IPS-11a (cell line): ENCODE measurements around the gene STUB1.
A peak's percentile ranks its signal among the peaks of the same experiment; 100 is the strongest.

Source experiments
- H3K4me3 ChIP-seq: one replicate; pipeline ENCODE4 v1.5.1; 2013; ENCODE audit warnings: low read depth, low read length, control low read depth

Gene STUB1

DNA sequence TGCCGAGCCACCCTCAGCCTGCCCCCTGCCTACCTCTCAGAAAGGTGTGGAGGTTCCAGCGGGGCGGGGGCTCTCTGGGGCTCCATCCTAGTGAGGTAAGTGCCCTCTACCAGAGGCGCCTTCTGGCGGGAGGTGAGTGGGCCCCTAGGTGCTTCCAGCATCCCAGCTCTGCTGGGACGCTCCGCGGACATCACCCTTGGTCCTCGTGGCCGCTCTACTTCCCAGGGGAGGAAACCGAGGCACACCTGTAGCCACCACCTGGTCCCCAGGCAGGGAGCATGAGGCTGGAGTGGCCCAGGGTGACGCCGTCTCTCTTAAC lies 37.2 kb upstream of the STUB1 start:
- no peak overlapping the region for H3K4me3 ChIP-seq

GRCh38 chr16:644556-644955 lies 35.7 kb upstream of the STUB1 start:
- H3K4me3 ChIP-seq = no peak overlapping the region

- no peak overlapping the region for H3K4me3 ChIP-seq
Observed at GRCh38 chr16:645852-646678, 34.1 kb upstream of the STUB1 start.

DNA sequence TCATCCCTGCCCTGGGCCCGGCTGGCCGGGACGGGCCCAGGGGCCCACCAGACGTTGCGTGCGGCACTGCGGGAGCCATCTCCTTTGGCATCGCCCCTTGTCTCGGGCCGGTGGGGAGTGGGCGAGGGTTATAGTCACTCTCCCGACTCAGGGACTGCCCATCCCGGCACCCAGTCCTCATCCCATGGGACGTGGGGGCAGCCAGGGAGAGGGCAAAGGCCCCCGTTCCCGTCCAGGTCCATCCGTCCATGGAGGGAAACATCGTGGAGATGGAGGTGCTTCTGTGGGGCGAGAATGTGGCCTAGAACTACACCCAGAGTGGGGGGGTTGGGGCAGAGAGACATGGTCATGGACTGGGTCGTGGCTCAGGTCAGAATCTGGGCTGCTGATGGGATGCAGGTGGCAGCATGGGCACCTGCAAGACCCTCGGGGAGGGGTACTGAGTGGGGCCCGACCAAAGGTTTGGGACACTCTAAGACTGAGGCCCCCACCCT lies 33.5 kb upstream of the STUB1 start:
- H3K4me3 ChIP-seq = no peak overlapping the region

DNA sequence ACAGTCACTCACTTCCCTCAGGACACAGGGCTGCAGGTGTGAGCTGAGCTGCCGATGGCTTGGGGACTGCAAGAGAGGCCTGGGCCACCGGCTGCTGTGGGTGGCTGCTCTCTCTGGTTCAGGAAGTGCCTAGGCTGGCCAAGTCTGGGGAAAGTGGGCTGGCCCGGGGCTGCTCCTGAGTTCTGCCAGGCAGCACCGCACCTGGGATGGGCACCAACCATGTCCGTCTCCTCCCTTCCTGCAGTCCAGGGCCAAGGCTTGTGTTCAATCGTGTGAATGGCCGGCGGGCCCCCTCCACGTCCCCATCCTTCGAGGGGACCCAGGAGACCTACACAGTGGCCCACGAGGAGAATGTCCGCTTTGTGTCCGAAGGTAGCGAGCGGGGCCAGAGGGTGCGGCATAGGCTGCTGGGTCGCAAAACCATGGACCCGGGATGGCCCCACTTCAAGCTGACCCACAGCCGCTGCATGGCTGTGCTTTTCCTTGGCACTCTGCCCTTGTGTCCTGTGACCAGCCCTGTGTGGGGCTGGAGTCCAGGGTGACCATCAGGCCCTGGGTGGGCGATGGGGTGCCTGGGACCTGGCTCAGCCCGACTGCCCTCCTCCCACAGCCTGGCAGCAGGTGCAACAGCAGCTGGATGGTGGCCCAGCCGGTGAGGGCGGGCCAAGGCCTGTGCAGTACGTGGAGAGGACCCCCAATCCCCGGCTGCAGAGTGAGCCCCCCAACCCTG lies 32.9 kb upstream of the STUB1 start:
- no peak overlapping the region for H3K4me3 ChIP-seq

- peak overlapping the region; percentile 50 for H3K4me3 ChIP-seq
Observed at GRCh38 chr16:648071-648780, 32.0 kb upstream of the STUB1 start.

GRCh38 chr16:648781-649589 lies 31.2 kb upstream of the STUB1 start, which contains the start of gene WDR90:
WDR90 (plus strand) TSS chr16:649365; CDS start chr16:649417, 52 bp downstream.
- peak within 1 kb of the TSS; percentile 50 for H3K4me3 ChIP-seq

DNA sequence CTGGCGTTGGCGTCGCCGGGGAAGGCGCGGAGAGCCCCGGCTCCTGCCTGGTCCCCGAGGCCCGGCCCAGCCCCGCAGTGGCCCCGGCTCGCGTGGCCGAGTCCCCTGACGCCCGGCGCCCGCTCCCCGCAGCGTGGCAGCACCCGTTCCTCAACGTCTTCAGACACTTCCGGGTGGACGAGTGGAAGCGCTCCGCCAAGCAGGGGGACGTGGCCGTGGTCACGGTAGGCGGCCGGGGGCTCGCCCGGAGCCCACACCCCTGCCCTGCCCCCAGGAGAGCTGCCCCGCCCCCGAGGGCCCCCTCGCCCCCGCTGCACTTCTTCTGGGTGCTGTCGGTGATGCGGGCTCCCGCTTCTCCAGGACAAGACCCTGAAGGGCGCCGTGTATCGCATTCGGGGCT lies 30.6 kb upstream of the STUB1 start:
- peak overlapping the region; percentile 50 for H3K4me3 ChIP-seq

DNA sequence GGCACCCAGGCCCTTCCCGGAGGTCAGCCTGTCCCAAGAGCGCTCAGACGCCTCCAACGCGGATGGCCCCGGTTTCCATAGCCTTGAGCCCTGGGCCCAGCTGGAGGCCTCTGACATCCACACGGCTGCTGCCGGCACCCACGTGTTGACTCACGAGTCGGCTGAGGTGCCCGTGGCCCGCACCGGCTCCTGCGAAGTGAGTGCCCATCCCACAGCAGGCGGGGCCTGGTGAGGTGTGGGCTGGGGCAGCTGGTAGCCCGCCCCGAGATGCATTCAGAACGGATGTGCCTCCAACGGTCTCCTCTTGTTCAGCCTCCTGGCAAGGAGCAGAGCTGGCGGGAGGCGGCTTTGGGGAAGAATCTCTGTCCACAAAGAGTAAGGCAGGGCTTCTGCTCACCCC lies 28.4 kb upstream of the STUB1 start:
- no peak overlapping the region for H3K4me3 ChIP-seq

- H3K4me3 ChIP-seq = no peak overlapping the region
Observed at GRCh38 chr16:652454-653305, 27.5 kb upstream of the STUB1 start.

DNA sequence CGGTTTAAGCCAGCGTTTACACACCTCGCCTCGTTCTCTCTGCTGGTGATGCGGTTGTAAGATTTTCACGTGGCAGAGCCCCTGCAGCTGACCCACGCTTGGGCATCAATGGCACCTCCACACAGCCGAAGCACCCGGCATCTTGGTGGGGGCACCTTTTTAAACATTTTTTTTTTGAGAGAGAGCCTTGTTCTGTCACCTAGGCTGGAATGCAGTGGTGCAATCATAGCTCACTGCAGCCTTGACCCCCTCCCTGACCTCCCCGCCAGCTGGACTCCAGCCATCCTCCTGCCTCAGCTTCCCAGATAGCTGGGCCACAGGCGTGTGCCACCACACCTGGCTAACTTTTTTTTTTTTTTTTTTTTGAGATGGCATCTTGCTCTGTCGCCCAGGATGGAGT lies 26.2 kb upstream of the STUB1 start:
- H3K4me3 ChIP-seq = no peak overlapping the region

GRCh38 chr16:657487-657886 lies 22.7 kb upstream of the STUB1 start:
- H3K4me3 ChIP-seq = no peak overlapping the region

DNA sequence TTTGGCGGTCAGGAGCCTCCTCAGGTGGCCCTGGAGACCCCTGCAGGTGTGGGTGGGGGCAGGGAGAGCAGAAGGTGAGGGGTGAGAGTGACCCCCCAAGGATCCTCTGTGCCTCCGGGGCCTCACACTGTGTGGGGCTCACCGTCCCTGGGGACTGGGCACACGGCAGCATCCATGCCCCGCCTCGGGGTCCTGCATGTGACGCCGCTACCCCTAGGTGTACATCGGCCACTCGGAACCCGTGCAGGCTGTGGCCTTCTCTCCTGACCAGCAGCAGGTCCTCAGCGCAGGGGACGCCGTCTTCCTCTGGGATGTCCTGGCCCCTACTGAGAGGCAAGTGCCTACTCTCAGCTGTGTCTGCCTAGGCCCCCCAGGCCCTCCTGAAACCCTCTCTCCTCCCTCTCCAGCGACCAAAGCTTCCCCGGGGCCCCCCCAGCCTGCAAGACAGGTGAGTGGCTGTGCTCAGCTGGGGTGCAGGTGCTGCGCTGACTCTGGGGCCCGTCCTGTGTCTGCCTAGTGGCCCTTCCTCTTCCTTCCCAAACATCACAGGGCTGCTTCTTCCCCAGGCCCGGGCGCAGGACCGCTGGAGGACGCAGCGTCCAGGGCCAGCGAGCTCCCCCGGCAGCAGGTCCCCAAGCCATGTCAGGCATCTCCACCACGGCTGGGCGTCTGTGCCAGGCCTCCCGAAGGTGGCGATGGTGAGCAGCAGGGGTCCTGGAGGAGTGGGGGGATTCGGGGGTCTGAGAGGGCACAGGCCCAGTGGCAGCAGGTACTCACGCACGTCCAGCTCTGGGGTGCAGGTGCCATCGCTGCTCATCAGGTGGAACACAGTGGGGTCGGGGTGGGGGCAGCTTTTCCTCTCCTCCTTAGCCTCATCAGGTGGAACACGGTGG lies 21.3 kb upstream of the STUB1 start:
- H3K4me3 ChIP-seq = no peak overlapping the region

GRCh38 chr16:659618-660017 lies 20.6 kb upstream of the STUB1 start:
- H3K4me3 ChIP-seq = no peak overlapping the region

- no peak overlapping the region for H3K4me3 ChIP-seq
Observed at GRCh38 chr16:660132-660458, 20.1 kb upstream of the STUB1 start.

- no peak overlapping the region for H3K4me3 ChIP-seq
Observed at GRCh38 chr16:660459-661183, 19.6 kb upstream of the STUB1 start.

DNA sequence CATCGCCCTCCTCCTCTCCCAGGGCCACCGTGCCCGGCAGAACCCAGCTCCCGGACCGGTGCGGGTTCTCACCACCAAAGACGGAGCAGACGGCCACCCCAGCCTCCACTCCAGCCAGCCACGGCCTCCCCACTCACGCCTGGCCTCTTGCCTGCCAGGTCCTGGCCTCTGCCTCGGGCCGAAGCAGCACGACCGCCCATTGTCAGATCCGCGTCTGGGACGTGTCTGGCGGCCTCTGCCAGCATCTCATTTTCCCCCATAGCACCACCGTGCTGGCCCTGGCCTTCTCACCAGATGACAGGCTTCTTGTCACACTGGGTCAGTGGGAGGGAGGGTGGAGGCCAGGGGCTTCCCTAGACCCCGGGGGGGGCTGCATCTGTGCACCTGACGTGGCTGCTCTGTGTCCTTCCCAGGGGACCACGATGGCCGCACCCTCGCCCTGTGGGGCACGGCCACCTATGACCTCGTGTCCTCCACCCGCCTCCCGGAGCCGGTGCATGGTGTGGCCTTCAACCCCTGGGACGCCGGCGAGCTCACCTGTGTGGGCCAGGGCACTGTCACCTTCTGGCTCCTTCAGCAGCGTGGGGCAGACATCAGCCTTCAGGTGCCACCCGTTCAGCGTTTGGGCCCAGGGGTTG lies 18.9 kb upstream of the STUB1 start:
- H3K4me3 ChIP-seq = no peak overlapping the region

GRCh38 chr16:662095-662494 lies 18.1 kb upstream of the STUB1 start:
- H3K4me3 ChIP-seq = no peak overlapping the region
